Measurements from ENCODE around the gene ITGB3BP. TPM values are rescaled to one million over a fixed set of nuclear protein-coding genes. Genes with fewer than 3 reads are reported as not detected.

ITGB3BP gene
- total and polyA plus RNA-seq, 4 donors = 5.7 to 15.2 (median 7.5) TPM

DNA sequence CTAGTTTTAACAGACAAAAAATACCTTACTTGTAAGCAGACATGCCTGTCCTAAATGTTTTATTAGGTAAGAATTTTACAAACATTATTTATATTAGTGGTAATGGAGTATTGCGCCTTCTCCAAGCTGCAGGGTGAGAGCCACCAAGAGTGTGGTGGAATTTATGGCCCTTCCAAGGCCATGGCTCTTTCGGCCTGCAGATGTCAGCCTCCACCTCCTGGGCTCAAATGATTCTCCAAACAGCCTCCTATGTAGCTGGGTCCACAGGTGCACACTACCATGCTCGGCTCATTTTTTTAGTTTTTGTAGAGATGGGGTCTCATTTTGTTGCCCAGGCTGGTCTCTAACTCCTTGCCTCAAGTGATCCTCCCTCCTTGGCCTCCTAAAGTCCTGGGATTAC lies 56.3 kb downstream of the ITGB3BP start:
- Histone ChIP-seq H3K36me3 (ENCODE audit: control insufficient read depth in 4 of 4, insufficient read depth in 3 of 4, low read depth in 1 of 4, low read length in 3 of 4) (no peaks in the 10 kb centered on the region), H3K27ac (ENCODE audit: low read depth in 1 of 2, low read length in 2 of 2) (no peak overlapping the region), H3K4me1 (ENCODE audit: control insufficient read depth in 4 of 4, insufficient read depth in 4 of 4, low read length in 3 of 4) (no peaks in the 10 kb centered on the region), H3K27me3 (ENCODE audit: control insufficient read depth in 4 of 4, insufficient read depth in 4 of 4, low read length in 3 of 4) (no peaks in the 10 kb centered on the region), H3K9ac (ENCODE audit: low read depth in 1 of 2, low read length in 2 of 2) (no peak overlapping the region), H3K4me3 (ENCODE audit: low read depth in 1 of 3, low read length in 3 of 3) (no peak overlapping the region), H3K9me3 (ENCODE audit: control insufficient read depth in 4 of 4, low read length in 3 of 4) (peaks cover 0 to 7% (median under 1%) of the 10 kb centered on the region in 4 donors)
- DNase-seq (ENCODE audit: low spot score) = no peak
- WGBS = over 99% methylated on average over 3 of the region's 3 CpGs
- no peak for TF ChIP-seq NR2F2 (IDR thresholded peaks at IDR 0.05)
- no peak for TF ChIP-seq FOXA2 (IDR thresholded peaks at IDR 0.05)
- no peak for TF ChIP-seq TAF1 (conservative IDR thresholded peaks at IDR 0.05)
- TF ChIP-seq FOXA1 (IDR thresholded peaks at IDR 0.05) = no peak
- TF ChIP-seq GABPA (IDR thresholded peaks at IDR 0.05 in 1 of 2, conservative IDR thresholded peaks at IDR 0.05 in 1 of 2) = no peak
- TF ChIP-seq, protein P1, sequence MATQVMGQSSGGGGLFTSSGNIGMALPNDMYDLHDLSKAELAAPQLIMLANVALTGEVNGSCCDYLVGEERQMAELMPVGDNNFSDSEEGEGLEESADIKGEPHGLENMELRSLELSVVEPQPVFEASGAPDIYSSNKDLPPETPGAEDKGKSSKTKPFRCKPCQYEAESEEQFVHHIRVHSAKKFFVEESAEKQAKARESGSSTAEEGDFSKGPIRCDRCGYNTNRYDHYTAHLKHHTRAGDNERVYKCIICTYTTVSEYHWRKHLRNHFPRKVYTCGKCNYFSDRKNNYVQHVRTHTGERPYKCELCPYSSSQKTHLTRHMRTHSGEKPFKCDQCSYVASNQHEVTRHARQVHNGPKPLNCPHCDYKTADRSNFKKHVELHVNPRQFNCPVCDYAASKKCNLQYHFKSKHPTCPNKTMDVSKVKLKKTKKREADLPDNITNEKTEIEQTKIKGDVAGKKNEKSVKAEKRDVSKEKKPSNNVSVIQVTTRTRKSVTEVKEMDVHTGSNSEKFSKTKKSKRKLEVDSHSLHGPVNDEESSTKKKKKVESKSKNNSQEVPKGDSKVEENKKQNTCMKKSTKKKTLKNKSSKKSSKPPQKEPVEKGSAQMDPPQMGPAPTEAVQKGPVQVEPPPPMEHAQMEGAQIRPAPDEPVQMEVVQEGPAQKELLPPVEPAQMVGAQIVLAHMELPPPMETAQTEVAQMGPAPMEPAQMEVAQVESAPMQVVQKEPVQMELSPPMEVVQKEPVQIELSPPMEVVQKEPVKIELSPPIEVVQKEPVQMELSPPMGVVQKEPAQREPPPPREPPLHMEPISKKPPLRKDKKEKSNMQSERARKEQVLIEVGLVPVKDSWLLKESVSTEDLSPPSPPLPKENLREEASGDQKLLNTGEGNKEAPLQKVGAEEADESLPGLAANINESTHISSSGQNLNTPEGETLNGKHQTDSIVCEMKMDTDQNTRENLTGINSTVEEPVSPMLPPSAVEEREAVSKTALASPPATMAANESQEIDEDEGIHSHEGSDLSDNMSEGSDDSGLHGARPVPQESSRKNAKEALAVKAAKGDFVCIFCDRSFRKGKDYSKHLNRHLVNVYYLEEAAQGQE (IDR thresholded peaks at IDR 0.05) = no peak
- TF ChIP-seq RXRA (IDR thresholded peaks at IDR 0.05) = no peak
- TF ChIP-seq, protein P2, sequence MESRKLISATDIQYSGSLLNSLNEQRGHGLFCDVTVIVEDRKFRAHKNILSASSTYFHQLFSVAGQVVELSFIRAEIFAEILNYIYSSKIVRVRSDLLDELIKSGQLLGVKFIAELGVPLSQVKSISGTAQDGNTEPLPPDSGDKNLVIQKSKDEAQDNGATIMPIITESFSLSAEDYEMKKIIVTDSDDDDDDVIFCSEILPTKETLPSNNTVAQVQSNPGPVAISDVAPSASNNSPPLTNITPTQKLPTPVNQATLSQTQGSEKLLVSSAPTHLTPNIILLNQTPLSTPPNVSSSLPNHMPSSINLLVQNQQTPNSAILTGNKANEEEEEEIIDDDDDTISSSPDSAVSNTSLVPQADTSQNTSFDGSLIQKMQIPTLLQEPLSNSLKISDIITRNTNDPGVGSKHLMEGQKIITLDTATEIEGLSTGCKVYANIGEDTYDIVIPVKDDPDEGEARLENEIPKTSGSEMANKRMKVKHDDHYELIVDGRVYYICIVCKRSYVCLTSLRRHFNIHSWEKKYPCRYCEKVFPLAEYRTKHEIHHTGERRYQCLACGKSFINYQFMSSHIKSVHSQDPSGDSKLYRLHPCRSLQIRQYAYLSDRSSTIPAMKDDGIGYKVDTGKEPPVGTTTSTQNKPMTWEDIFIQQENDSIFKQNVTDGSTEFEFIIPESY (IDR thresholded peaks at IDR 0.05) = no peak

DNA sequence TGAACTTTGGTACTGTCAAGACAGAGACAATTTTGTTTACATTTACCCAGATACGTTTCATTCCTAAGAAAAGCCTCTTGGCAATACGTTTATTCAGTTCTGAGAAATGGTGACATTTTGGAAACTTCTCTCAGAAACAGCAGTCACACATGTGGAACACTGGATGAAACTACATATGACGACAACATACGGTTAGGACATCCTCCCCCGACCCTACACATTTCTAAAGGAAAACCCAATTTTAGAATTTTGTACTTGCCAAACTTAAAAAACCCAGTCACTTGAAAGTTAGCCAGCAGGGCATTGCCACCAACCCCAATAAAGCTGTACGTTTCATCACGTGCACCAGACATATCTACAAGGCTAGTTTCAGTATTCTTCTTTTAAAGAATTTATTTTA lies 56.8 kb downstream of the ITGB3BP start:
- H3K4me3 ChIP-seq (ENCODE audit: low read depth in 1 of 3, low read length in 3 of 3) = no peak overlapping the region
- H3K9ac ChIP-seq (ENCODE audit: low read depth in 1 of 2, low read length in 2 of 2) = no peak overlapping the region
- no peaks in the 10 kb centered on the region for H3K36me3 ChIP-seq (ENCODE audit: control insufficient read depth in 4 of 4, insufficient read depth in 3 of 4, low read depth in 1 of 4, low read length in 3 of 4)
- H3K9me3 ChIP-seq (ENCODE audit: control insufficient read depth in 4 of 4, low read length in 3 of 4) = peaks cover 0 to 10% (median 4%) of the 10 kb centered on the region in 4 donors
- TF ChIP-seq RAD21 (IDR thresholded peaks at IDR 0.05) (no peak), TAF1 (conservative IDR thresholded peaks at IDR 0.05) (no peak)
- no peak for DNase-seq (ENCODE audit: low spot score)
- no peak overlapping the region for H3K27ac ChIP-seq (ENCODE audit: low read depth in 1 of 2, low read length in 2 of 2)
- WGBS = 75% methylated on average over 7 of the region's 7 CpGs
- no peaks in the 10 kb centered on the region for H3K27me3 ChIP-seq (ENCODE audit: control insufficient read depth in 4 of 4, insufficient read depth in 4 of 4, low read length in 3 of 4)
- H3K4me1 ChIP-seq (ENCODE audit: control insufficient read depth in 4 of 4, insufficient read depth in 4 of 4, low read length in 3 of 4) = no peaks in the 10 kb centered on the region

DNA sequence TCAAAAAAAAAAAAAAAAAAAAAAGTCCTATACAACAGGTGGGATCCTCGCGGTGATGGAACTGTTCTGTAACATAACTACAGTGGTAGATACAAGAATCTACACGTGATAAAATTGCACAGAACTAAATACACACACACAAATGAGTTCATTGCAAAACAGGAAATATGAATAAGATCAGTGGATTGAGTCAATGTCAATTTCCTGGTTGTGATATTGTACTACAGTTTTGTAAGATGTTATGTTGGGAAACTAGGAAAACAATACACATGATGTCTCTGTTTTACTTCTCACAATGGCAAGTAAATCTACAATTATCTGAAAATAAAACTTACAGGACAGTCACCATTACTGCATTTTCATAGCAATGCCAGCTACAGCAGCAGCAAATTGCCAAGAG lies 59.8 kb downstream of the ITGB3BP start:
- Histone ChIP-seq H3K27ac (ENCODE audit: low read depth in 1 of 2, low read length in 2 of 2) (no peak overlapping the region), H3K27me3 (ENCODE audit: control insufficient read depth in 4 of 4, insufficient read depth in 4 of 4, low read length in 3 of 4) (no peaks in the 10 kb centered on the region), H3K4me3 (ENCODE audit: low read depth in 1 of 3, low read length in 3 of 3) (no peak overlapping the region), H3K36me3 (ENCODE audit: control insufficient read depth in 4 of 4, insufficient read depth in 3 of 4, low read depth in 1 of 4, low read length in 3 of 4) (no peaks in the 10 kb centered on the region), H3K9me3 (ENCODE audit: control insufficient read depth in 4 of 4, low read length in 3 of 4) (peaks cover 0 to 10% (median 4%) of the 10 kb centered on the region in 4 donors), H3K9ac (ENCODE audit: low read depth in 1 of 2, low read length in 2 of 2) (no peak overlapping the region), H3K4me1 (ENCODE audit: control insufficient read depth in 4 of 4, insufficient read depth in 4 of 4, low read length in 3 of 4) (no peaks in the 10 kb centered on the region)
- DNase-seq (ENCODE audit: low spot score) = no peak
- 79% methylated on average over 3 of the region's 3 CpGs for WGBS
- TF ChIP-seq RXRA (IDR thresholded peaks at IDR 0.05) (no peak), RAD21 (IDR thresholded peaks at IDR 0.05) (no peak), NR2F2 (IDR thresholded peaks at IDR 0.05) (no peak), FOXA2 (IDR thresholded peaks at IDR 0.05) (no peak), YY1 (IDR thresholded peaks at IDR 0.05) (no peak), JUND (IDR thresholded peaks at IDR 0.05) (no peak), GABPA (IDR thresholded peaks at IDR 0.05 in 1 of 2, conservative IDR thresholded peaks at IDR 0.05 in 1 of 2) (no peak), EGR1 (IDR thresholded peaks at IDR 0.05; ENCODE audit: low read depth in 2 of 2) (no peak), HNF4G (IDR thresholded peaks at IDR 0.05) (no peak), FOXA1 (IDR thresholded peaks at IDR 0.05) (no peak)
- TF ChIP-seq, protein P3, sequence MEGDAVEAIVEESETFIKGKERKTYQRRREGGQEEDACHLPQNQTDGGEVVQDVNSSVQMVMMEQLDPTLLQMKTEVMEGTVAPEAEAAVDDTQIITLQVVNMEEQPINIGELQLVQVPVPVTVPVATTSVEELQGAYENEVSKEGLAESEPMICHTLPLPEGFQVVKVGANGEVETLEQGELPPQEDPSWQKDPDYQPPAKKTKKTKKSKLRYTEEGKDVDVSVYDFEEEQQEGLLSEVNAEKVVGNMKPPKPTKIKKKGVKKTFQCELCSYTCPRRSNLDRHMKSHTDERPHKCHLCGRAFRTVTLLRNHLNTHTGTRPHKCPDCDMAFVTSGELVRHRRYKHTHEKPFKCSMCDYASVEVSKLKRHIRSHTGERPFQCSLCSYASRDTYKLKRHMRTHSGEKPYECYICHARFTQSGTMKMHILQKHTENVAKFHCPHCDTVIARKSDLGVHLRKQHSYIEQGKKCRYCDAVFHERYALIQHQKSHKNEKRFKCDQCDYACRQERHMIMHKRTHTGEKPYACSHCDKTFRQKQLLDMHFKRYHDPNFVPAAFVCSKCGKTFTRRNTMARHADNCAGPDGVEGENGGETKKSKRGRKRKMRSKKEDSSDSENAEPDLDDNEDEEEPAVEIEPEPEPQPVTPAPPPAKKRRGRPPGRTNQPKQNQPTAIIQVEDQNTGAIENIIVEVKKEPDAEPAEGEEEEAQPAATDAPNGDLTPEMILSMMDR (IDR thresholded peaks at IDR 0.05; ENCODE audit: low read depth, low read length, missing input control) = no peak
- TF ChIP-seq, protein P1 (IDR thresholded peaks at IDR 0.05) = no peak
- TF ChIP-seq, protein P2 (IDR thresholded peaks at IDR 0.05) = no peak

Measured in liver (tissue), 9 donors.